GM12873 (cell line): ENCODE results near the gene MOB4.

Source experiments
- TF ChIP-seq, protein P1 (sequence below): IDR thresholded peaks from 2 replicates; pipeline ENCODE4 v1.5.1; 2012; ENCODE audit warnings: low read depth, mild to moderate bottlenecking, moderate library complexity, low read length, control low read depth; ENCODE audit not compliant: insufficient read depth; ENCODE audit errors: missing control alignments

MOB4 gene

DNA sequence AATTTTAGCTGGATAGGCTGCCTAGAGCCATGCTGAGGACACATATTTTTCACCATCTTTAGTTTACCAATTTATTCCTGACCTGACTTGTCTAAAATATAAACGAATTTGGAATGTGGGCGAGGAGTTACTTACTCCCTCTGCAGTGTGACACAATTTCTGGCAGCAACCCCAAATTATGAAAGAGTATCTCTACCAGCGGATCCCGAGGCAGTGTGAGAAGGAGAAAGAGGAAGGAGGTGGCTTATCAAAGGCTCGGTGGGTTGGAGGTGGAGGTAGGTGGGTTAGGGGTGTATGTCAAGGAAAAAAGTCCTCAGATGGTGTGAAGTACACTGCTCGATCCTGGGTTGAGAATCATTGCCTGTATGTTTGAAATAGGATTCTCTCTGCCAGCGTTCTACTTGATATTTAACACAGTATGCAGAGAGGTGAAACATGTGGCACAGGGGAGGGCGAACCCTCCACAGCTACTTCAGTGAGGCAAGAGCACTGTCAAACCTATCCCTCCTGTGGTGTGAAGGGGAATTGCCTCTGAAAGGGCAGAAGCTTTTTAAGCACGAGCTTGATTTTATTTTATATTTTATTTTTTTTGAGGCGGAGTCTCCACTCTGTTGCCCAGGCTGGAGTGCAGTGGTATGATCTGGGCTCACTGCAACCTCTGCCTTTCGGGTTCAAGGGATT, 83.6 kb downstream of the MOB4 start:
- TF ChIP-seq, protein P1, sequence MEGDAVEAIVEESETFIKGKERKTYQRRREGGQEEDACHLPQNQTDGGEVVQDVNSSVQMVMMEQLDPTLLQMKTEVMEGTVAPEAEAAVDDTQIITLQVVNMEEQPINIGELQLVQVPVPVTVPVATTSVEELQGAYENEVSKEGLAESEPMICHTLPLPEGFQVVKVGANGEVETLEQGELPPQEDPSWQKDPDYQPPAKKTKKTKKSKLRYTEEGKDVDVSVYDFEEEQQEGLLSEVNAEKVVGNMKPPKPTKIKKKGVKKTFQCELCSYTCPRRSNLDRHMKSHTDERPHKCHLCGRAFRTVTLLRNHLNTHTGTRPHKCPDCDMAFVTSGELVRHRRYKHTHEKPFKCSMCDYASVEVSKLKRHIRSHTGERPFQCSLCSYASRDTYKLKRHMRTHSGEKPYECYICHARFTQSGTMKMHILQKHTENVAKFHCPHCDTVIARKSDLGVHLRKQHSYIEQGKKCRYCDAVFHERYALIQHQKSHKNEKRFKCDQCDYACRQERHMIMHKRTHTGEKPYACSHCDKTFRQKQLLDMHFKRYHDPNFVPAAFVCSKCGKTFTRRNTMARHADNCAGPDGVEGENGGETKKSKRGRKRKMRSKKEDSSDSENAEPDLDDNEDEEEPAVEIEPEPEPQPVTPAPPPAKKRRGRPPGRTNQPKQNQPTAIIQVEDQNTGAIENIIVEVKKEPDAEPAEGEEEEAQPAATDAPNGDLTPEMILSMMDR = peak; percentile 59

DNA sequence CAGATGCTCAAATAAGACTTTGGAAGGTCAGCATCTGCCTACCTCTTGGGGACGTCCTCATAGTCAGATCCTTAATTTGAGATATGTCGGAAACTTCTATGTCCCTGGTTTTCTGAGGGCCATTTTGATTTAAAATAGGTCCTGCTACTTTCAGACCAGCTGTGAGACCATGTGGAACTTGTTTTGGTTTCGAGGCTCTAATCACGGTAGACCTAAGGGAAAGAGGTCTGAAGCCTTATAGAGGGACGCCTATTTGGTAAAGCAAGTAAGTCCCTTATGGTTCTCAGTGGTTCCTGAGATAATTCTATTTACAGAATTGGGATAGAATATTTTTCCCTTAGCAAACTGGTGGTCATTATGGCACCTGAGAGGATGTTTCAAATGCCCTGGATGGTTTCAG, 84.4 kb downstream of the MOB4 start:
- TF ChIP-seq, protein P1 = no peak

DNA sequence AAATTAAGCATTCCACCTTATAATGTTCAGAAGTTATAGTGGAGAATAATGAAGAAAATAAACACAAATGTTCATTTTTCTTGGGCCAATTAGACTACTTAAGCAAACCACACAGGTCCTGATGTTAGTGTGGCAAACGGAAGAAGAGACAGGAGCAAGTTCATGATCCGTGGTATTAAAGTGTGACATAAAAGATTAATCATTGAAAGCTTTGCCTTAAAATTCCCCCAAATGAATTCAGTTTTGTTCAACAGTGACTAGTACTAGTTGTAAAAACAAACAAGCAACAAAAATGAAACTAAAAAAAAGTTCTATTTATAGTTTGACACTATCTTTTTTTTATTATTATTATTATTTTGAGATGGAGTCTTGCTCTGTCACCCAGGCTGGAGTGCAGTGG, 85.9 kb downstream of the MOB4 start:
- TF ChIP-seq, protein P1 = no peak
